SU-DHL-6 (cell line): ENCODE measurements around the gene PXDN.

Source experiments
- H2AFZ ChIP-seq: fragments of 200-600 bp; sonication (generic); 2 replicates; pipeline ENCODE4 v1.6.1; 2014; ENCODE audit warnings: low read depth, mild to moderate bottlenecking, moderate library complexity, mixed read lengths, antibody characterized with exemption, low read length; ENCODE audit not compliant: severe bottlenecking
- H3F3A ChIP-seq: fragments of 200-600 bp; shearing (Covaris generic); 2 replicates; pipeline ENCODE4 v1.6.0; 2016; ENCODE audit warnings: antibody characterized with exemption, mild to moderate bottlenecking; ENCODE audit not compliant: insufficient read depth
- H3K27ac ChIP-seq: fragments of 200-600 bp; sonication (generic); 2 replicates; pipeline ENCODE4 v1.5.1; 2016; ENCODE audit warnings: low read depth, mild to moderate bottlenecking, low read length, moderate library complexity, mixed read lengths
- H3K27me3 ChIP-seq: fragments of 200-600 bp; sonication (generic), shearing (Covaris generic); 2 replicates; pipeline ENCODE4 v1.6.0; 2014; ENCODE audit warnings: mild to moderate bottlenecking, low read length
- H3K36me3 ChIP-seq: fragments of 200-600 bp; sonication (generic); 2 replicates; pipeline ENCODE4 v1.6.1; 2014; ENCODE audit warnings: mild to moderate bottlenecking, low read length, mixed read lengths
- H3K4me2 ChIP-seq: fragments of 300-600, 200-600 bp; shearing (Covaris generic), sonication (generic); 2 replicates; pipeline ENCODE4 v1.6.0; 2014; ENCODE audit warnings: low read length, low read depth, mild to moderate bottlenecking; ENCODE audit not compliant: poor library complexity, severe bottlenecking
- H3K4me3 ChIP-seq: fragments of 200-600 bp; sonication (generic); 2 replicates; pipeline ENCODE4 v1.5.1; 2014; ENCODE audit warnings: antibody characterized with exemption, low read length, mild to moderate bottlenecking, mixed read lengths; ENCODE audit not compliant: insufficient read depth, poor library complexity, severe bottlenecking
- H3K79me2 ChIP-seq: fragments of 200-600 bp; sonication (generic); 2 replicates; pipeline ENCODE4 v1.6.1; 2014; ENCODE audit warnings: mild to moderate bottlenecking, low read length, moderate library complexity; ENCODE audit not compliant: insufficient read depth
- H3K9ac ChIP-seq: fragments of 200-600 bp; sonication (generic); 2 replicates; pipeline ENCODE4 v1.7.0; 2014; ENCODE audit warnings: mild to moderate bottlenecking, low read length
- H3K9me2 ChIP-seq: fragments of 200-600 bp; sonication (generic); replicated peaks from 2 replicates; pipeline ENCODE4 v1.6.1; 2014; ENCODE audit warnings: low read length; ENCODE audit not compliant: insufficient read depth
- H3K9me3 ChIP-seq: fragments of 200-600 bp; sonication (generic); 2 replicates; pipeline ENCODE4 v1.6.1; 2014; ENCODE audit warnings: low read length, mixed read lengths; ENCODE audit not compliant: insufficient read depth
- H4K20me1 ChIP-seq: fragments of 200-600 bp; sonication (generic); 2 replicates; pipeline ENCODE4 v1.6.1; 2014; ENCODE audit warnings: low read depth, mild to moderate bottlenecking, antibody characterized with exemption, low read length, moderate library complexity, mixed read lengths
- CTCF ChIP-seq: fragments of 200-600 bp; sonication (generic); IDR thresholded peaks from one replicate; pipeline ENCODE4 v1.5.1; 2017; ENCODE audit warnings: antibody characterized with exemption, mild to moderate bottlenecking, low read length, moderate library complexity; ENCODE audit not compliant: insufficient read depth, poor library complexity, severe bottlenecking
- EZH2phosphoT487 ChIP-seq: fragments of 200-600 bp; sonication (generic), shearing (Covaris generic); conservative IDR thresholded peaks from 2 replicates; pipeline ENCODE4 v1.6.1; 2018; ENCODE audit warnings: mild to moderate bottlenecking, antibody characterized with exemption, low read length, moderate library complexity, mixed read lengths

Gene PXDN

DNA sequence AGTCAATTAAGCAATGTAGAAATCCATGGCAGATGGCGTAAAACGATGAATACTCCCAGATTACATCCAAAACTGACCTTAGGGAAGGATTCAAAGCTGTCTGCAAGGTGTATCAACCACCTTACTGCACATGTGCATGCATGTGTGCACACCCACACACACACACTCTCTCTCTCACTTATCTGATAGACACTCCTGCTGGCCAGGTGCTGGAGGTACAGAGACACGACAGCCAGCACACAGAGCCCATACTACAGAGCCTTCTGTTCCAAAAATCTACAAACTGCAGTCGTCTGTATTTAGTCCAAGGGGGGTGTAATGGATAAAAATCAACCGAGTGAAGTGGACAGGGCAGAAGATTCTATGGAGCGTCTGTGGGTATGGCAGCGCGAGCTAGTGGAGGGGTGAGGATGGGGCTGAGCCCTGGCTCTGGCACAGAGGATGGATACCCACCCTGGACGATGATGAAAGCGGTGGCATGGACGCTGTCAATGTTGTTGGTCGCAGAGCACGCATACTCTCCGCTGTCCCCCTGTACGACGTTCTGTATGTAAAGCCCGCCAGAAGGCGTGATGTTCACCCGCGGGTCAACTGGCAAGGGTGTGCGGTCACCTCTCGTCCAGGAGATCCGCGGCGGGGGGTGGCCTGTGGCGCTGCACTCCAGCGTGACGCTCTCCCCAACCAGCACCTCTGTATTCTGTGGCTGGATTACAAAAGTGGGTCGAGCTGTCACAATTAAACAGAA lies 78.4 kb downstream of the PXDN start:
- Histone ChIP-seq H3K27ac (no peak overlapping the region), H3K27me3 (no peaks in the 10 kb centered on the region), H3K9me2 (no peaks in the 10 kb centered on the region), H3K36me3 (no peaks in the 10 kb centered on the region), H3K79me2 (no peaks in the 10 kb centered on the region), H2AFZ (no peak overlapping the region), H3K9me3 (no peaks in the 10 kb centered on the region), H3F3A (no peaks in the 10 kb centered on the region), H3K9ac (no peak overlapping the region), H4K20me1 (no peaks in the 10 kb centered on the region), H3K4me2 (no peak overlapping the region), H3K4me3 (no peak overlapping the region)
- TF ChIP-seq CTCF (no peak), EZH2phosphoT487 (no peak)

DNA sequence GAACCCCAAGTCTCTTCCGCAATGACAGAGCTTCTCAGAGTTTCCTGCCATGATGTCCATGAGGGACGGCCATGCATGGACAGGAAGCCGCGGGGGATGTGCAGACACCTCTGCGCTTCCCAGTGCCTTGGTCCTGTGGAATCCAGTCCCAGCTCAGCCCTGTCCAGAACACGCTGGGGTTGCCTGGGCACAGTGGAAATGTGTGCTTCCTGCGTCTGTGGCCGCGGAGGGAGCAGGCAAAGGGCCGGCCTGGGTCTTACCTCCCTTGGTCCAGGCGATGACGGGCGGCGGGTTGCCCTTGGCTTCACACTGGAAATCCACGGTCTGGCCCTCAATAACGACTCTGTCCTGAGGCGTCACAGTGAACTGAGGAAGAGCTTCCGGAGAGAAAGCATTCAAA lies 79.6 kb downstream of the PXDN start:
- no peak for TF ChIP-seq CTCF
- TF ChIP-seq EZH2phosphoT487 = no peak
- Histone ChIP-seq H3F3A (no peaks in the 10 kb centered on the region), H4K20me1 (no peaks in the 10 kb centered on the region), H3K4me3 (no peak overlapping the region), H3K27ac (no peak overlapping the region), H3K4me2 (no peak overlapping the region), H3K79me2 (no peaks in the 10 kb centered on the region), H3K9me3 (no peaks in the 10 kb centered on the region), H3K9ac (no peak overlapping the region), H3K9me2 (no peaks in the 10 kb centered on the region), H2AFZ (no peak overlapping the region), H3K27me3 (no peaks in the 10 kb centered on the region), H3K36me3 (no peaks in the 10 kb centered on the region)

- H3K9me2 ChIP-seq = no peaks in the 10 kb centered on the region
- no peak overlapping the region for H3K9ac ChIP-seq
- H3K9me3 ChIP-seq = no peaks in the 10 kb centered on the region
- no peaks in the 10 kb centered on the region for H3F3A ChIP-seq
- no peak overlapping the region for H3K4me2 ChIP-seq
- no peaks in the 10 kb centered on the region for H3K79me2 ChIP-seq
- no peaks in the 10 kb centered on the region for H4K20me1 ChIP-seq
- no peak overlapping the region for H3K27ac ChIP-seq
- no peaks in the 10 kb centered on the region for H3K36me3 ChIP-seq
- H3K27me3 ChIP-seq = no peaks in the 10 kb centered on the region
- H2AFZ ChIP-seq = no peak overlapping the region
- TF ChIP-seq EZH2phosphoT487 (no peak), CTCF (no peak)
- H3K4me3 ChIP-seq = no peak overlapping the region
These were observed 80.2 kb downstream of the PXDN start for GRCh38 chr2:1664076-1664605.
